ENCODE results near the gene TNRC6C. TPM values are rescaled to one million over a fixed set of nuclear protein-coding genes. Genes with fewer than 3 reads are reported as not detected.
A peak's percentile ranks its signal among the peaks of the same experiment; 100 is the strongest.

TNRC6C gene
- total RNA-seq, 2 donors from 2014 or later = 8.9 to 9.0 TPM

GRCh38 chr17:78125976-78126894 is 167.7 kb downstream of the TNRC6C start:
- Histone ChIP-seq H3K4me3 (peak overlapping the region; percentile 5), H3K9ac (ENCODE audit: low read depth in 2 of 2, low read length in 2 of 2) (peak overlapping the region in 1 of 2 donors; percentile 41)
- intact Hi-C loops (cut with DNase I) = loop anchor here (5.0 kb wide), 1 partner anchor 46 kb away; no protein-coding TSS in a partner anchor

GRCh38 chr17:78126895-78127238 is 168.4 kb downstream of the TNRC6C start:
- TF ChIP-seq CTCF (IDR thresholded peaks at IDR 0.05) = no peak
- no peak for DNase-seq
- peak overlapping the region; percentile 92 for H3K27ac ChIP-seq
- H3K4me3 ChIP-seq = peak overlapping the region; percentile 93
- peaks cover 3% of the 10 kb centered on the region for H3K36me3 ChIP-seq
- H3K27me3 ChIP-seq = no peaks in the 10 kb centered on the region
- no peaks in the 10 kb centered on the region for H3K9me3 ChIP-seq
- peak overlapping the region; percentile 78 to 89 for H3K9ac ChIP-seq (ENCODE audit: low read depth in 2 of 2, low read length in 2 of 2)
- intact Hi-C loops (cut with DNase I) = loop anchor here (5.0 kb wide), 1 partner anchor 45 kb away; no protein-coding TSS in a partner anchor
- H3K4me1 ChIP-seq = peaks cover 20% of the 10 kb centered on the region

More at GRCh38 chr17:78125976-78126894, 167.7 kb downstream of the TNRC6C start:
- H3K4me1 ChIP-seq = peaks cover 16% of the 10 kb centered on the region
- no peak for TF ChIP-seq CTCF (IDR thresholded peaks at IDR 0.05)
- no peak for DNase-seq
- H3K27me3 ChIP-seq = no peaks in the 10 kb centered on the region
- H3K36me3 ChIP-seq = peaks cover 5% of the 10 kb centered on the region
- H3K27ac ChIP-seq = peak overlapping the region; percentile 92
- H3K9me3 ChIP-seq = no peaks in the 10 kb centered on the region

GRCh38 chr17:78127239-78127887 is 168.9 kb downstream of the TNRC6C start:
- DNase-seq = peak; percentile 78
- intact Hi-C loops (cut with DNase I) = loop anchor here (5.0 kb wide), 1 partner anchor 45 kb away; no protein-coding TSS in a partner anchor
- peaks cover 25% of the 10 kb centered on the region for H3K4me1 ChIP-seq
- peak overlapping the region; percentile 78 to 89 for H3K9ac ChIP-seq (ENCODE audit: low read depth in 2 of 2, low read length in 2 of 2)
- peak overlapping the region; percentile 92 for H3K27ac ChIP-seq
- H3K9me3 ChIP-seq = no peaks in the 10 kb centered on the region
- no peaks in the 10 kb centered on the region for H3K27me3 ChIP-seq
- H3K4me3 ChIP-seq = peak overlapping the region; percentile 93
- TF ChIP-seq CTCF (IDR thresholded peaks at IDR 0.05) = no peak
- H3K36me3 ChIP-seq = no peaks in the 10 kb centered on the region

- peak; percentile 63 for DNase-seq
- no peaks in the 10 kb centered on the region for H3K27me3 ChIP-seq
- peaks cover 31% of the 10 kb centered on the region for H3K4me1 ChIP-seq
- peak overlapping the region; percentile 92 for H3K27ac ChIP-seq
- H3K9ac ChIP-seq (ENCODE audit: low read depth in 2 of 2, low read length in 2 of 2) = peak overlapping the region; percentile 88 to 89
- H3K4me3 ChIP-seq = peak overlapping the region; percentile 93
- no peak for TF ChIP-seq CTCF (IDR thresholded peaks at IDR 0.05)
- intact Hi-C loops (cut with DNase I) = loop anchor here (5.0 kb wide), 1 partner anchor 44 kb away; no protein-coding TSS in a partner anchor
- H3K9me3 ChIP-seq = no peaks in the 10 kb centered on the region
- no peaks in the 10 kb centered on the region for H3K36me3 ChIP-seq
Observed at GRCh38 chr17:78127888-78128550, 169.5 kb downstream of the TNRC6C start.
